ENCODE results near the gene PIPOX. TPM values are rescaled to one million over a fixed set of nuclear protein-coding genes. Genes with fewer than 3 reads are reported as not detected.

PIPOX gene
- polyA plus RNA-seq, 12 donors = 0.97 to 2.1 (median 1.5) TPM; not detected in 2

DNA sequence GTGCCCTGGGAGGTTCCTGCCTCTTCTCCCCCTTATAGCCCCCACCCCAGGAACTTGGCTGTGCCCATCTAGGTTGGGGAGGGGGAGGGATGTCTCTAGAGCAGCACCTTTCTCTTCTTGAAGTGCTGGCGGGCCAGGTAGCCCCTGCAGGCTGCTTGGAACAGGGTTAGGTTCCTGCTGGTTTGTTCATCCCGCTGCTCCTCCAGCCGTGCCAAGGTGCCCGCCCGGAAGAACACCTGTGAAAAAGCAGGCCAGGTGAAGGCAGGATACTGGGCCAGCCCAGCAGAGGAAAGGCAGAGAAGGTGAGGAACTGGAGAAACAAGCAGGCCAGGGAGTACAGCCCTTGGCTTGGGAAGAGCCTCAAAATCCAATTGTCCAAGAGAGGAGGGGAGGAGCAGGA, 56.6 kb downstream of the PIPOX start:
- DNase-seq = no peak

DNA sequence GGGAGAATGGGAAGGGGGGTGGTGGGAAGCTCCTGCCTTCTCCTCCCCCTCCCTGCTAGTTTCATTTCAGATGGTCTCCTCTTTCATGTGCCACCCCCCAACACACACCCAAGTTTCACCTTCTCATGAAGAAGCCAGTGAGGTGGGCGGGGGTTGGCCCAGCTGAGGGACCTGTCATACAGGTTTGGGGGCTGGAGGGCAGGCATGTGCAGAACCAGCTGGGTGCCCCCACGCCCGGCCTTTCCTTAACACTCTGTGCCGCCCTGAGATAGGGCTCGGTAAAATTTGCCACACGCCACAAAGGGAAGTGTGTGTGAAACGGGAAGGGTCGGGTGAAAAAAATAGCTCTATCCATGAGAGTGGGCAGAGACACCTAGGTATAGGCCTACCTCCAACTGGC, 57.4 kb downstream of the PIPOX start:
- no peak for DNase-seq

DNA sequence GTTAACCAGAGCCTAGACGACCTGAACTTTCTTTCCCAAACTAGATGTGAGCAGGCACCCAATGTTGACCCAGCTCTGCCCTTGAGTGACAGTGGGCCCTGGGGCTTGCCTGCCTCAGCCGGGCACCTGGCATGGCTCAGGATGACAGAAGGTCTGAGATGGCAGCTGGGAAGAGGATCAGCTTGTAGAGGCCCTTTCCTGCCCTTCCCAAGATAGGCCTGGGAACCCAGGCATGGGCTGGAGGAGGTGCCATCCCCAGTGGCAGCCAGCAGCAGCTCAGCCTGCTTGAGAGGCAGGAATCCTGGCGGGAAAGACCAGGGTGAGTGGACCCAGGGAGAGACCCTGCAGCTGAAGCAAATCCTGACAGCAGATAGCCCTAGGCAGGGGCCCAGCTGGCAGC, 59.1 kb downstream of the PIPOX start:
- DNase-seq = no peak

DNA sequence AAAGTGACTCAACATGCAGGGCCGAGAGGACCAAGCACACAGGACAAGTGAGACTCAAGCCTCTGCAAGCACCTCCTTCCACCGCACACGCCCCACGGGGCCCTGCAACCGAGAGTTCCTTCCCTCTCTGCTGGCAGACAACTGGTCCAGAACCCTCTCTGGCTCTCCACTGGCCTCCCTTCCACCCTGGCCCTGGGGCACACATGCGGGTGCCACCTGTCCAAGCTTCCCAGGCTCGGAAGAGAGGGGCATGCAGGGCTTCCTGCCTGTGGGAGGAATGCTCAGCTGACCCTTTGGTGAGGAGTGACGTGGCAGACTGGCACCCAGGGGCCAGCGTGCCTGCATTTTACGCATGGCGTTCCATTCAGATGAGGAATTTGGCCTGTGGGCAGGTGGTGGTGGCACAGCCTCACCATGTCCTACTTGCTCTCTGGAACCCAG, 59.8 kb downstream of the PIPOX start:
- DNase-seq = no peak

DNA sequence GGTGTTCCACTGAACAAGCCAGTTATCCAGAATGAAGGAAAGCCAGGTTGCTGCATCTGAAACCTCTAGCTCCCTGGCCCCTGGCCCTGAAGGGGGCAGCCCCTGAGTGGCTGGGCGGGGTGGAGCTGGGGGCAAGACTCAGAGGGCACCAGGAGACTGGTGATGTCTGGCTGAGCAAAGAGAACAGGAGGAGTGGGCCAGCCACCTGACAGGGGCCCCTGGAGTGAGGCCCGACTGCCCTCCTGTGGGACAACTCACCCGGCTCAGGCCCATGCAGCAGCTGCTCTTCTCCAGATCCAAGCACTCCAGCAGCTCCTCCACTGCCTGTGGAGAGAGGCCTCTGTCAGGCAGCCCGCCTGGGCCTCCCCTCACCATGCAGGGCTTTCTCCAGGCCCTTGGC, 60.4 kb downstream of the PIPOX start:
- no peak for DNase-seq

Other genes with a start within 250 kb of the PIPOX start
- 10 to 100 TPM in 11 of 12 donors, not detected in 1; 10.4 to 21.4 (median 12.9) TPM for gene FAM222B, start 200.4 kb upstream of the PIPOX start, polyA plus RNA-seq (ENCODE audit: insufficient read length in 12 of 12)
- gene ERAL1, start 188.1 kb upstream of the PIPOX start, polyA plus RNA-seq (ENCODE audit: insufficient read length in 12 of 12) = 100 to 1,000 TPM in 1 of 12 donors, 10 to 100 TPM in 10, not detected in 1; 40.2 to 105 (median 44.9) TPM
- 10 to 100 TPM in 11 of 12 donors, not detected in 1; 49.5 to 78.9 (median 63.5) TPM for gene FLOT2, start 145.4 kb upstream of the PIPOX start, polyA plus RNA-seq (ENCODE audit: insufficient read length in 12 of 12)
- 1 to 10 TPM in 10 of 12 donors, not detected in 2; 2.1 to 4.9 (median 3.6) TPM for gene DHRS13, start 140.1 kb upstream of the PIPOX start, polyA plus RNA-seq (ENCODE audit: insufficient read length in 12 of 12)
- 10 to 100 TPM in 11 of 12 donors, not detected in 1; 18.6 to 52.0 (median 28.9) TPM for gene PHF12, start 91.6 kb upstream of the PIPOX start, polyA plus RNA-seq (ENCODE audit: insufficient read length in 12 of 12)
- under 1 TPM in 8 of 12 donors, not detected in 4; 0.07 to 0.70 (median 0.31) TPM for gene SEZ6, start 37.1 kb upstream of the PIPOX start, polyA plus RNA-seq (ENCODE audit: insufficient read length in 12 of 12)
- gene MYO18A, start 137.3 kb downstream of the PIPOX start, polyA plus RNA-seq (ENCODE audit: insufficient read length in 12 of 12) = 100 to 1,000 TPM in 11 of 12 donors, not detected in 1; 125 to 328 (median 222) TPM
- not detected for gene CRYBA1, start 203.7 kb downstream of the PIPOX start, polyA plus RNA-seq (ENCODE audit: insufficient read length in 12 of 12)